ENCODE data around the gene NPC2.
"Not testable (repeated sequence)": the region's sequence is repeated elsewhere in the genome, so short reads cannot be mapped to it uniquely, and the experiment has no call there.

Gene NPC2

GRCh38 chr14:74492776-74493342 is at the start of gene NPC2:
Gene NPC2, minus strand, starts transcription at chr14:74493305. Its CDS starts 31 bp downstream, at chr14:74493274.
- no peak for DNase-seq

- no peak for DNase-seq
Observed at GRCh38 chr14:74542056-74542685, 49.1 kb upstream of the NPC2 start.

GRCh38 chr14:74541225-74541624 is 48.1 kb upstream of the NPC2 start:
- no peak for DNase-seq

- DNase-seq = no peak
Observed at GRCh38 chr14:74539503-74539902, 46.4 kb upstream of the NPC2 start.

DNA sequence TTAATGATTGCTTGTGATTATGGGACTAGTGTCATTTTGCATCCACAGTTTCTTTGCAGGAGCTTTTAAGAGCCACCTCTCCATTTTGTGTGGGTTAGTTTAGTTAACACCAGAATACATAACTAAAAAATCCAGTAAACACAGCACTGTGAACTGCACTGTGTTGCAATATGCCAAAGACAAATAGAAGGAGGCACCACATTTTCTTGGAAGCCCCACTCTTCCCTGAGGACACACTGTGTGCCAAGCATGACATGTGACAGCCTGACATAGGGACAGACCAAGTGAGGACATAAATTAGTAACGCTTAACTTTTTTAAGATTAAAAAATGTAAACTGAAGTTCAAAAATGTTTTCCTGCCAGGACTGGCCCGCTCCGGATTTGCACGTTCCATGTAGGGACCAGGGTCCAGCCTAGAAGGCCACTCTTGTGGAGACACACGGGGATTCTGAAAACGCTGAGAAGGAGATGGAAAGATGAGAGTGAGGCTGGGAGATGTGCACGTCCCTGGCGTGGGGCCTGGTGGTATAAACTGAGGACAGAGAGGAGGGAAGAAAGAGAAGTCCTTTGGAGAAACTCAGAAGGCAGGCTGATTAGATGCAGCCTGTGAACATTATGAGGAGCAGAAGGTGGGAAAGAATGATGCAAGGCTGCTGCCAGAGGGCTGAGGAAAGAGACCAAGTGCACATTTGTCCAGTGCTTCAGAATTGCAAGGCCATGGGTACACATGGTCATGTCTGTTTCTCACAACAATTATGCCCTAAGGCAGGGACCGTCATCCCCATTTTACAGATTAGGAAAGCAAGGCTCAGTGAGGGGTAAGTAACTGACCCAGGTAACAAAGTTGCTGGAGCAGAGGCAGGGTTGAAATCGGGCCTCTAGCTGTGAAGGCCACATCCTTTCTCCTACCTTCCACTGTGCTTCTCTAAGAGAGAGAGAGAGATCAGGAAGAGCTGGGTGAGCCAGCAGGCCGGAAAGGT is 45.6 kb upstream of the NPC2 start:
- no peak for DNase-seq

- not testable (repeated sequence) for DNase-seq
Observed at GRCh38 chr14:74536336-74536735, 43.2 kb upstream of the NPC2 start.

- DNase-seq = no peak
Observed at GRCh38 chr14:74535756-74536325, 42.7 kb upstream of the NPC2 start.

DNA sequence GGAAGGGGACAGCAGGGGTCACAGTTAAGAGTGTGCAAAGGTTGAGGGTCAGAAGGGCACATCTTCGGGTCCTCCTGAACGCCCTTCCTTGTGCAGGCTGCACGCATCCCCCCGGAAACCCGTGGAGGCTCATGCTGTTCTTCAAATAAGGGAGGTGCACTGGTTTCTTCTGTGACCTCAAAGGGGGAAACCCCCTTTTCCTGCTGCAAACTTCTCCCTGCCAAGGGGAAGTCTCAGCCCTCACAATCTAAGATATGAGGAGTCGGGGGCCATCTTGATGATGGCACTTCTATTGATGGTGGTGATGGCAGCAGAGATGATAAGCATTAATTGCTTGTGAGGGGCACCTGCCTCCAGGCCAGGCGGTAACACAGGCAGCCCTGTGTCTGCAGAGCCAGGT is 40.5 kb upstream of the NPC2 start:
- no peak for DNase-seq

DNA sequence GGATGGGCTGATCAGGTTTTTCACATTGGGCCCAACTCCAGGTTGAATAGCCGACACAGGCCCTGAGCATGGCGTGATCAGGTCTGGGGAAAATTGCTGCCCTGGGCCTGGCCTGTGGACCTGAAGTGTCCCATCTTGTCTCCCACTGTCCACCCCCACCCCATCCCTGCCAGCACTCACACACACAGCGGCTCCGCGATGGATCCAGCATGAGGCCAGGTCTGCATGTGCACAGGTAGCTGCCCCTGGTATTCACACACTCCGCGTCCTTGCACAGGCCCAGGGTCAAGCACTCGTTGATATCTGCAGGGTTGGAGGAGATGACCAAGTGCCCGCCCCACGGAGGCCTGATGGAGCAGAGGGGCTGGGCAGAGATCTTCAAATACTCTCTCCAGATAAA is 39.1 kb upstream of the NPC2 start:
- no peak for DNase-seq

DNA sequence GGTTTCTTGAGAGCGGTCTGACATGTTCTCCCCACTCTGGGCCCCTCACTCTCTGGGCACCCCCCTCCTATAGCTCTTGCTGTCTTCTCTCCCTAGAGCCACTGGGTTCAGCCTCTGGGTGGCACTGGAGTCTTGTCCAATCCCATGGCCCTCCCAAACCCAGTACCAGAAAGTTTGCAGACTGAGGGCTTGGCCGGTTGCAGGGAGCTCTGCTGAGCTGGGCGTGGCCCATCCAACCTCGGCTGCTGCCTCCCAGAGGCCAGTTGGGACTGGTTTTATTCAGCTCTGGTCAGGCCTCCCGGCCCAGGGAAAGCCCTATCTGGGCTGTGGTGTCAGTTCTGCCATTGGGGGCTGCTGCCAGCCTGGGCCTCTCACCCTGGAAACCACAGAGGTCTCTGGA is 38.4 kb upstream of the NPC2 start:
- DNase-seq = no peak

- DNase-seq = no peak
Observed at GRCh38 chr14:74531006-74531405, 37.9 kb upstream of the NPC2 start.

DNA sequence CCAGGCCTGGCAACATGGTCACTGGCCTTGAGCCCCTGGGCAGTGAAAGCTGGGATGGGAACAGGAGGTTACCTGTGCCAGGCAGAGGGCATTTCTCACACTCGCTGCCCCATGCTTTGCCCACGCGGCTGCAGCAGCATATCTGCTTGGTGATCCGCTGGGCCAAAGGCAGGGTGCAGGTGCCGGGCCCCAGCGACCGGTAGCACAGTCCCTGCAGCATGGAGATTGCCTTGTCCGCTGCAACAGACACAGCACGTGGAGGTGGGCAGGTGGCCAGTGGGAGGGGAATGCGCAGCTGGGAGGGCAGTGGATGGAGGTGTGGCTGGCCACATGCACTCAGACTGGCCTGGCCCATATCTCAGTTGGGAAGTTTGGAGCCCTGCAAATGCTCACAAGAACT is 35.8 kb upstream of the NPC2 start:
- no peak for DNase-seq

GRCh38 chr14:74528406-74528805 is 35.3 kb upstream of the NPC2 start:
- DNase-seq = no peak

- no peak for DNase-seq
Observed at GRCh38 chr14:74527736-74528280, 34.7 kb upstream of the NPC2 start.

- DNase-seq = no peak
Observed at GRCh38 chr14:74526854-74527585, 33.9 kb upstream of the NPC2 start.

GRCh38 chr14:74525361-74525851 is 32.3 kb upstream of the NPC2 start:
- DNase-seq = no peak

DNA sequence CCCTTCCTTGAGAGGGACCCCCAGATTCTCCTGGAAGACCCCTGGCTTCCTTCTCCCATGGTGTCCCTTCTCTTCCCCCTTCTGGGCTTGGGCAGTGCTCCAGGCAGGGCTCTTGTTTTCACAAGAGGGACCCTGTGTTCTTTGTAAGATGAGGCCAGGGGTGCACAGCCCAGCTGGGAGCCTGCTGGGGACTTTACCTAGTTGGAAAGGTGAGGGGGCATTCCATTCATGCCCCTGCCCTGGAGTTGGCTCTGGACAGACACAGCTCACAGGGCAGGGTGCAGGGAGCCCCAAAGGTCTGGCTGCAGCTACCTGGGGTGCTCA is 31.7 kb upstream of the NPC2 start:
- no peak for DNase-seq

DNA sequence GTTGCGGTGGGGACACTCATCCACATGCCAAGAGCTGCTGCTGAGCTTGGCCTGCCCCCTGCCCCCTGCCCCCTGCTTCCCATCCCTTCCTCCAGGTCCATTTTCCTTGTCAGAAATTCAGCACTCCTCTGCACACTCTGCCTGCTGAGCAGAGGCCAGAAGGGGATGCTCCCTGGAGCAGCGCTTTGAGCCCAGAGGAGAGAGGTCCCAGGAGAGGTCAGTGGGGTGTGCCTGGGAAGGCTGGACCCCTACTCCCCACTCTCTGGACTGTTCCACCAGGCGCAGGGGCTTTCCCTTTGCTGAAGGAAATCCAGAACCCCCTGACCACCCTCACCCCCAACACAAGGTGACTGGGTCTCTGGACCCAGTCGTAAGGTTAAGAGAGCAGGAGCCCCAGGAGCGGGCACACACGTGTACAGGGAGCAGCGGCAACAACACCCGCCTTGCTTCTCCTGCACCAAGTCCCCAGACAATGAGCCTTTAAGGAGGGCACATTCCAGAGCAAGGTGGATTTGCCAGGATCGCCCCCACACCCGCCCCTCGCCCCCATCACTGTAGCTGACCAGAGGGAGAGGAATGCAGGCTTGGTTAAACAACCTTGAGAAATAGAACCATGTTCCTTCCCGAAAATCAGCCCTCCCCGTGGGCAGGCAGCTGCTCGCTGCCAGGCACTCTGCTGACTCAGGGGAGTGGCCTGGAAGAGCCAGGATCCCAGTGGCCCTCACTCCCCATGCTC is 31.1 kb upstream of the NPC2 start:
- no peak for DNase-seq

- no peak for DNase-seq
Observed at GRCh38 chr14:74522740-74523139, 29.6 kb upstream of the NPC2 start.

GRCh38 chr14:74521756-74522155 is 28.7 kb upstream of the NPC2 start:
- DNase-seq = no peak

GRCh38 chr14:74519316-74520074 is 26.4 kb upstream of the NPC2 start:
- no peak for DNase-seq
